Kidney glomerular epithelial cell (primary cell): ENCODE measurements around the gene NELFB.

ENCODE experiments used
- DNase-seq: peaks from one replicate; lab custom pipeline; 2025; lab: John Stamatoyannopoulos, UW

Gene NELFB

GRCh38 chr9:137268538-137269201, 13.5 kb downstream of the NELFB start:
- no peak for DNase-seq

- DNase-seq: no peak
Observed at GRCh38 chr9:137269231-137269772, 14.2 kb downstream of the NELFB start.

- no peak for DNase-seq
Observed at GRCh38 chr9:137270929-137271695, 16.0 kb downstream of the NELFB start.

GRCh38 chr9:137271696-137272076, 16.6 kb downstream of the NELFB start:
- DNase-seq: no peak

- DNase-seq: no peak
Observed at GRCh38 chr9:137272241-137273094, 17.3 kb downstream of the NELFB start.

GRCh38 chr9:137273095-137273490, 18.0 kb downstream of the NELFB start:
- DNase-seq: no peak

GRCh38 chr9:137273611-137274320, 18.6 kb downstream of the NELFB start:
- no peak for DNase-seq

GRCh38 chr9:137275203-137275587, 20.1 kb downstream of the NELFB start:
- DNase-seq: no peak

GRCh38 chr9:137275588-137276472, 20.7 kb downstream of the NELFB start:
- no peak for DNase-seq

- no peak for DNase-seq
Observed at GRCh38 chr9:137276473-137277328, 21.6 kb downstream of the NELFB start.

GRCh38 chr9:137277329-137278041, 22.4 kb downstream of the NELFB start, which contains the start of gene TOR4A:
Gene TOR4A (plus strand): TSS chr9:137277726. CDS start chr9:137278690, 964 bp downstream.
- DNase-seq: peak; percentile 46

GRCh38 chr9:137278061-137278701, 23.1 kb downstream of the NELFB start:
- no peak for DNase-seq

- DNase-seq: no peak
Observed at GRCh38 chr9:137278721-137279711, 23.9 kb downstream of the NELFB start.

GRCh38 chr9:137279741-137280473, 24.8 kb downstream of the NELFB start:
- no peak for DNase-seq

- no peak for DNase-seq
Observed at GRCh38 chr9:137280474-137281344, 25.6 kb downstream of the NELFB start.
